Fibroblast of skin of left biceps (primary cell): ENCODE measurements around the gene CDH6.
"Not testable (repeated sequence)": the region's sequence is repeated elsewhere in the genome, so short reads cannot be mapped to it uniquely, and the experiment has no call there.

Experiments
- DNase-seq, 2 experiments: peaks; one replicate each; pipeline ENCODE4 v3.0.0-alpha.2; 2013; ENCODE audit warnings: low read depth in 2 of 2

CDH6 gene

DNA sequence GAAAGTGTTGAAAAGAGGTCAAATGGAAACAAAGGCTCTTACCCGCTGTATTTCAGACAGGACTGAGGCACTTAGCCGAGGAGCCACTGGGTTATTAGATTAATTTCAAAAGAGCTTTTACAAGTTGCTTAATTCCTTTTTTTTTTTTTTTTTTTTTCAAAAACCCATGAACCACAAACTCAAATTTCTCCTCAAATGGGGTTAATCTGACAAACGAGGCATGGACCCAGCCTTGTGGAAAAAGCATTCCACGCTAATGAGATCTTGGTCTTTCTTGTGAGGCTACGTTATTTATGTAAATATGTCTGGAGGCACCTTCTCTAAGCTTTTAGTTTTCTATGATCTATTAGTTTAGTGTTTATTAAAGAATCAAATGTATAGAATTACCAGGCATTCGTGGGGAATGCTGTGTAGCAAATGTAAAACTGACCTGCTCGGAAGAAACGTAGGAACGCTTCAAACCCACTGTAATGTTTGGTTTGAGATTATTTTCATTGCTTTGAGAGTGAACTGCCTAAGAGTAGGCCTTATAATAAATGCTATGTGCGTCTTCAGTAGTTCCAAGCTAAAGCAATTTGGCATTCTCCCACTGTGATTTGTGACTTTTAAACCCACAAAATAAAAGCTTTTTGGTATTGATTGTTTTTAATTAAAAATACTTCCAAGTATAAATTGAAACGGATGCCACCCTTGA is 134.7 kb downstream of the CDH6 start:
- no peak for DNase-seq

DNA sequence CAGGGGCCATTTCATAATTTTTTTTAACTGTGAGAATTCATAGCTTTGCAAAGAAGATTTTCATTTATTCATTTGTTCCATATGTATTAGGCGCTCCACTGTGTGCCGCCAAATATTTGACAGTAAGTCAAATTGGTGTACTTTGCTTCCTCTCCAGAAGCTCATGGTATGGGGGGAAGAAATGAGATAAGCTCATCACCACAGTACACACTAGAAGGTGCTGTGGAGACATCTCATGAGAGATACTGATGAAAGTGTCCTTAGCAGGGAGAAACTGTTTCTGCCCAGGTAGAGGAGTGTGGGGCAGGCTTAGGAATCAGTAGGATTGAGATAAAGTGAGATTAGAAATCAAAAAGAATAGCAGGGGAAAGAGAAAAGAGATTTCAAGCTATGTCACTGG is 136.2 kb downstream of the CDH6 start:
- no peak for DNase-seq

DNA sequence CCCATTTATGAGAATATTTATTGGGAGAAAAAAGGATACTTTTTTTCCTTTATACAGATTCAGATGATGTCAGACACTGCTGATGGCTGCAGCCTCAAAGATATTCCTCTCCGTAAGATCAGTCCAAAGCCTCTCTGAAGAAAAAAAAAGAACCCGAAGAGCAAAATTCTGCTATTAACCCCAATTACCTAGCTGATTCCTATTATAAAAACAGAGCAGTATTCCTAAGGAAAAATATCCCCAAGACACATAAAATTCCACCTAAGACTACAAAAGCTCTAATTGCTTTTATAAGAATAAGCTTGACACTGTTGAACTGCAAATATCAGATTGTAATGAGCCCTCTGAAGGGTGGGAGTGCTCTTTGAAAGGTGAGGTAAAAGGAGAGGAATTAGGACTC is 138.7 kb downstream of the CDH6 start:
- no peak for DNase-seq

DNA sequence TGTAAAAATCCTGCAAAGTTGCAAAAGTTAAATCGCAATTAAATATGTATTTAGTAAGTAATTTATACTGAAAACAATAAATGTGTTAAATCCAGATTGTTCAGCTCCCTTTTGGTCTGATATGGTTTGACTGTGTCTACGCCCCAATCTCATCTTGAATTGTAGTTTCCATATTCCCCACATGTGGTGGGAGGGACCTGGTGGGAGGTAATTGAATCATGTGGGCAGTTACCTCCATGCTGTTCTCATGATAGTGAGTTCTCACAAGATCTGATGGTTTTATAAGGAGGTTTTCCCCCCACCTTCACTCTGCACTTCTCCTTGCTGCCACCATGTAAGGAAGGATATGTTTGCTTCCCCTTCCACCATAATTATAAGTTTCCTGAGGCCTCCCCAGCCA is 140.0 kb downstream of the CDH6 start:
- DNase-seq, result no peak

DNA sequence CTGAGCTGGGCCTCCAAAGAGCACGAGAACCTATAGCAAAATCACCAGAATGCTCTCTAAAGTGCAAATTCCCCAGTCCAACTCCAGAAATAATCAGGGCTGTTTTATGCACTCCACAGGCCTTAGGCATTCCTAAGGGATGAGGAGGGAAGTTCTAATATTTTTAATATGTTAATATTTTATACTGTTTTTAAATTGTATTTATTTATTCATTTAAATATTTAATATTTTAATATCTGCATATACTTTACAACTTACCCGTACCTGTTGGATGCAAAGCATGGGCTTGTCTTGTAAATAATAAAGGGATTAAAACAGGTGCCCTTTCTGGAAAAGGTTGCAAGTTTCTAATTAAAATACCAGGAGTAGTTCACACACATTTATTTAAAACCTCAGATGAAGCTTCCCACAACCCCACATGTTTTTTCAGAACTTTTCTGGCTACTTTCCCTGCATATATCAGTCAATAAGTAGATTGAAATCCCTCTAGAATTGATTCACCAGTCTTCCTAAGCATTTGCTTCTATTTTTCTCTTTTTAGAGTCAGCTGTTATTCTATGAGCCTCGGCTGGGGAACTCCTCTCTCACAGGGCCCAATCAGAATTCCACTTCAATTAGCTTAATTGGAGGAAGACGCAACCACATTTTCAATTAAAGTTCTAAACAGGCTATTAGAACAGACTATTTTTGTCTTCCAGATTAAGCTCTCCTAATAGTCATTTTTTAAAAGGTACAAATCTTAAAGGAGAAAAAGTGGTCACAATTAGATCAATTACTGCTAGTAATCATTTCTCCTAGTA is 140.8 kb downstream of the CDH6 start:
- DNase-seq, result peak; percentile 15 to 31

DNA sequence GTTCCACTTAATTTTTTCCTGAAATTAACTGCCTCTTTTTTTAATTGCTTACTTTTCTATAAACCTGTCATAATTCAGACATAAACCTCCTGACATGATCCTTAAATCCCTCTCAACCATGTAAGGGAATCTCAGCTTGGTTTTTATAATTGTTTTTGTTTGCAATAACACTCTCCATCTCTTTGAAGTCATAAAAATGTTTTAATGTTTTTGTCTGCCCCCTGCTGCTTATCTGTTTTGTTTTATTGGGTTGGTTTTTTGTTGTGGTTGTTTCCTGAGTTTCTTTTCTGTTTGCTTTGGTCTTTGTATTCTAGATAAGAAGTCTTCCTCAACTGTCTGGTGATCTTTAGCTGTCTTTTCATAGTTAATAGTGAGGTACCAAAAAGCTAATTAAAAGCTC is 142.0 kb downstream of the CDH6 start:
- DNase-seq, result no peak

DNA sequence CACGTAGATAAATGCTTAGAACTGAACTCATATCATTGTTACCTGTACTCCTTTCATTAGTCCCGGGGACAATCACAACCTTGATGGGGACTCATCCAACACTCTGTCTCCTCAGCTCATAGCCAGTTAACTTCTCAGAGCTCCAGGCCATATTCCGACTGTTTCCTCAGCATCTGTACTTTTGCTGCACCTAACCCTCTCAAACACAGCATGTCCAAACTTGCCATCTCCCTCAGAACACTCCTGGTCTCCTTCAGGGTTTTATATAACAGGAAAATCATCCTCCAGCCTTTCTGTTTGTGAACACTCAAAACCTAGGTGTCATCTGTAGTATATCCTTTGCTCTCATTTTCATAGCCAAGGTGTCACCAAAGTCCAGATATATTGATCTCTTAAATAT is 150.5 kb downstream of the CDH6 start:
- no peak for DNase-seq

DNA sequence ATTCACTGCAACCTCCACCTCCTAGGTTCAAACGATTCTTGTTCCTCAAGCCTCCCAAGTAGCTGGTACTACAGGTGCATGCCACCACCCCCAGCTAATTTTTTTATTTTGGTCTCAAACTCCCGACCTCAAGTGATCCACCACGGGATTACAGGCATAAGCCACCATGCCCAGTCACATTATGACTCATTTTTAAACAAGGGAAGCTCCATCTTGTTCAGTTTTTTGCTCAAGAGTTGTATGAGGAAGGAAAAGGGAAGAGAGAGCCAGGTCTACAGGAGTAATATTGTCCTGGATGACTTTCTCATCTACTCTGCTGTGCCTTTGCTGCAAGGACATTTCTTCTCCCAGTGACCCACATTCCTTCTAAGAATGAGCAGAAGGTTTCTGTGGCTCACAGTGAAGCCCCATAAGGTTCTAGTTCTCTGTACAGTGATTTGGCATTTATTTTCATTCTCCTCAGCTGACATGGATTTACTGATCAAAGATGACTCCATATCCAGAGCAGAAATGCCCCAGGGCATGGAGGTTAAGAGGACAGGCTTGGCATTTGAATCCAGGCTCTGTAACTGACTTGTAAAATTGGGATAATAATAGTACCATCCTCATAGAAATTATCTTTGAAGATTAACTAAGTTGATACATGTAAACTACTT is 153.5 kb downstream of the CDH6 start:
- DNase-seq, result no peak

DNA sequence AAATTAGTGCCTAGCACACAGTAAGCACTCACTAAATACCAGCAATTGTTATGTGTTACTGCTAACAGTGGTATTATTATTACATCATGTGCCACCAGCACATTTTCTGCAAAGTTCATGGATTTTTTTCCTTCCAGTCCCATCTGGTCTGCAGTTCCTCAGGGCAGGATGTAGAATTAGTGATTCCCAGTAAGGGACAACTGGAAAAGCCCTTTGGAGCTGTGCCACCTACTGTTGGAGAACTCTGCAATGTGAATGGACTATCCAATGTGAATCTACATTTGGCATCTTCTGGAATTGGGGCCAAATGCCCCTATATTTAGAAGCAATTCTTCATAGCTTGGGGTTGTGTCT is 154.0 kb downstream of the CDH6 start:
- DNase-seq, result no peak

DNA sequence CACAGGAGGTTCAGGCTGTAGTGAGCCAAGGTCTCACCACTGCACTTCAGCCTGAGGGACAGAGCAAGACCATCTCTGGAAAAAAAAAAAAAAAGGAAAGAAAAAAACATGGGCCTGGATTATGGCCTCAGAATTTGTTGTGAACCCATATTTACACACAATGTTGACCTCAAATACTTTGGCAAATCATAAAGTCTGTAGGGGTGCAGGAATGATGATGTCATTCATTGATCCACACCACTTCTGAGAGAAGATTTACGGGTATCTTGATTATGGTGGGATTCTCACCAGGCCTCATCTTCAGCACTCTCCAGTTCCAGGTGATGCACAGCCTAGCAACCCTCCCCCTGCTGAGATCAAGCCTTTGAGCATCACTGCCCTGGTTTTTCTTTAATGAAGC is 156.9 kb downstream of the CDH6 start:
- DNase-seq, result no peak

DNA sequence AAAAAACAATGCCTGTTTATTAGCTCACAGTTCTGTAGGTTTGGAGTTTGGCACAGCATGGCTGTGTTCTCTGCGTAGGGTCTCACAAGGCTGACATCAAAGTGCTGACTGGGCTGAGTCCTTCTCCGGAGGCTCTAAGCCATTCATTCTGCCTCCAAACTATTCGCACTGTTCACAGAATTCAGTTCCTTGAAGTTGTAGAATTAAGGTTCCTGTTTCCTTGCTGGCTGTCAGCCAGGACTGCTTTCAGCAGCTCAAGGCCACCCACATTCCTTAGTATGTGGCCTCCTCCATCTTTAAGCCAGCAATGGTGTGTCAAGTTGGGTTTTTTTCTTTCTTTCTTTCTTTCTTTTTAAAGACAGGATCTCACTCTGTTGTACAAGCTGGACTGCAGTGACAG is 161.9 kb downstream of the CDH6 start:
- no peak for DNase-seq

DNA sequence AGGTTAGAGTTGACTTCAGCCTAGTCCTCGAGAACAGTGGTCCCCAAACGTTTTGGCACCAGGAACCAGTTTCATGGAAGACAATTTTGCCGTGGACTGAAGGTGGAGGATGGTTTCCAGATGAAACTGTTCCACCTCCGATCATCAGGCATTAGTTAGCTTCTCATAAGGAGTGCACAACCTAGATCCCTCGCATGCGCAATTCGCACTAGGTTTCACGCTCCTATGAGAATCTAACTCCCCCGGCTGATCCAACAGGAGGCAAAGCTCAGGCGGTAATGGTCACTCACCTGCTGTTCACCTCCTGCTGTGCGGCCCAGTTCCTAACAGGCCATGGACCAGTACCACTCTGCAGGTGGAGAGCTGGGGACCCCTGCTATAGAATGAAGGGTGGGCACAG is 163.6 kb downstream of the CDH6 start:
- DNase-seq, result no peak

DNA sequence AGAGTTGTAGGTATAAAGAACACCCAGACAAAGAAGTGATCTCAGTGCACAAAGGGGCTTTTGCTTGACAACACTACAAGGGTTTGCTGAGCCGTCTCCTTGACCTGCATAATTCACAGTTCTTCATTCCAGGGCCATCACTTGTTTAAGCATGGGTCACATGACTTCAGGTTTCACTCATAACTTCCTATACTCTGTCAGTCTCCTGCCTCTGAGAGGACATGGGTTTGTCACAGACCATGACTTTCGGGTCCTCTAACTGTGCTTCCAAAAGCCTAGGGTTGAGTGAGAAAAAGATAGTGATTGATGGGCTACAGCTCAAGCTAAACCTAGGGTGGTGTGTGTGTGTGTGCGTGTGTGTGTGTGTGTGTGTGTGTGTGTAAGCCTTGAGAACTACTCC is 166.4 kb downstream of the CDH6 start:
- DNase-seq, result no peak

DNA sequence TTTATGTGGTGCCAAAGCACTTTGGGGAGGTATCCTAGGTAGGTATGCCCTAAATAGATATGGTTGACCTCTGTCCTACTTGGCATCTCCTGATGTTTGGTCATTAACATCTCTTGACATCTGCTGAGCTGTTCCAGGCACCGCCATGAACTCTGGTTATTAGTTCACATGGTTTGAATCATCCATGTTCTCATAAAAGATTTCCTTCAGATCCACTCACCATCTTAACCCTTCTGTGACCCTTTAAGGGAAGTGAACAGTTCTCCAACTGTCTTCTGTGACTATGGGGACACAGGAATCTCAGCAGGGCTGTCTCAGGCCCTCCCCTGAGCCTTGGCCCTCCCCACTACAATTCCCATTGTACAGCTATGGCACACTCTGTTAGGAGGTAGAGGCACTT is 167.7 kb downstream of the CDH6 start:
- peak; percentile 34 to 42 for DNase-seq

DNA sequence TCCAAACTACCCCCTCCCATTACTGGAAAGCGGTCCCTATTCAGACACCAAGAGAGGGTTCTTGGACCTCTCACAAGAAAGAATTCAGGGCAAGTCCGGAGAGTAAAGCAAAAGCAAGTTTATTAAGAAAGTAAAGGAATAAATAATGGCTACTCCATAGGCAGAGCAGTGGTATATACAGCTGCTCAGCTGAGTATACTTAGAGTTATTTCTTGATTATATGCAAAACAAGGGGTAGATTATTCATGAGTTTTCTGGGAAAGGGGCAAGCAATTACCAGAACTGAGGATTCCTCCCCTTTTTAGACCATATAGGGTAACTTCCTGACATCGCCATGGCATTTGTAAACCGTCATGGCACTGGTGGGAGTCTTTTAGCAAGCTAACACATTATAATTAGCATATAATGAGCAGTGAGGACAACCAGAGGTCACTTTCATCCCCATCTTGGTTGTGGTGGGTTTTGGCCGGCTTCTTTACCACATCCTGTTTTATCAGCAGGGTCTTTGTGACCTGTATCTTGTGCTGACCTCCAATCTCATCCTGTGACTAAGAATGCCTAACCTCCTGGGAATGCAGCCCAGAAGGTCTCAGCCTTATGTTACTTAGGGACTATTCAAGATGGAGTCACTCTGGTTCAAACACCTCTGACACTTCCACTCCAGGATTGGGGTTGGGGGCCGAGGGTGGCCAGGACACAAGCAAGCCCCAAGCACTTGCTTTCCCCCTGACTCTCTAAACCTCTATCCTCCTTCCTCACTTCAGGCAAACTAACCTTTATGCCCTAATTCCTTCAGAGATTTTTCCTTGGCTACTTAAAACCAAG is 168.4 kb downstream of the CDH6 start:
- not testable (repeated sequence) for DNase-seq

DNA sequence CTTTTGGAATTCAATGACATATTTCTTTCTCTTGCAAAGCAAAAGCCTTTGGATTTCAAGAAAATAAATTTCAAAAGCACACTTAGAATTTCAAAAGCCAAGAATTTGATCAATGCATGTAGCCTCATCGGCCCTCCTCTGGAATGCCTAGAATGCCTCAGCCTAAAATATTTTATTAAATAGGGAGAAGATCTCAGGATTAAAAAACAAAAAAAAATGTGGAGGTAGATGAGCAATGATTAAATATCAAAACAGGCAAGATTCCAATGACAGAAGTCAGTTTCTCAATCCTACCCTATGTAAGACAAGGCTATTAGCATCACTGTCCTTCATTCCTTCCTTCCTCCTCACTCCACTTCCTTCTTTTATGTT is 169.0 kb downstream of the CDH6 start:
- DNase-seq, result peak; percentile 65 to 69

DNA sequence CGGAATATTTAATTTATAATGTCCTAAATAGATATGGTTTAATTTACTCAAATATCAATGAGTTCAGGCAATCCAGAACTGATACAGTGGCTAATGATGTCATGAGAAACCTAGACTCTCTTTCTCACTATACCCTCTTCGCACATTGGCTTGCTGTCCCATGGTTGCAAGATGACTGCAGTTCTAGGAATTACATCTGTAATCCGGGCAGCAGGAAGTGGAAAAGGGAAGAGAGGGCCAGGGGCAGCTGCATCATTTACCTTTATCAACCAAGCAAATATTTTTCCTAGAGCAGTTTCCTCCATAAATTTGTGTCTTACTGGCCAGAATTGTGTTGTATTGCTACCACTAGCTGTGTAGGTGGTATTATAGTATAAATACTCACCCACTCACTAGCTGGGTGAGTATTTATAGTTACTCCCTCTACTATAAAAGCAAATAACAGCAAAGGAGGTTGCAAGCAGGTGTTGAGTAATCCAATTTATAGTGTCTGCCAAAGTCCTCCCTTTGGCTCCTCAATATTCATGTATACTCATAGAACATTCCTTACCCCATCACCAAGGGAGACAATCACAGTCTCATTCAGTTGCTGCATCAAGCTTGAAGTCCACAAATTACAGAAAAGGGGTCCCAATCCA is 169.6 kb downstream of the CDH6 start:
- no peak for DNase-seq

DNA sequence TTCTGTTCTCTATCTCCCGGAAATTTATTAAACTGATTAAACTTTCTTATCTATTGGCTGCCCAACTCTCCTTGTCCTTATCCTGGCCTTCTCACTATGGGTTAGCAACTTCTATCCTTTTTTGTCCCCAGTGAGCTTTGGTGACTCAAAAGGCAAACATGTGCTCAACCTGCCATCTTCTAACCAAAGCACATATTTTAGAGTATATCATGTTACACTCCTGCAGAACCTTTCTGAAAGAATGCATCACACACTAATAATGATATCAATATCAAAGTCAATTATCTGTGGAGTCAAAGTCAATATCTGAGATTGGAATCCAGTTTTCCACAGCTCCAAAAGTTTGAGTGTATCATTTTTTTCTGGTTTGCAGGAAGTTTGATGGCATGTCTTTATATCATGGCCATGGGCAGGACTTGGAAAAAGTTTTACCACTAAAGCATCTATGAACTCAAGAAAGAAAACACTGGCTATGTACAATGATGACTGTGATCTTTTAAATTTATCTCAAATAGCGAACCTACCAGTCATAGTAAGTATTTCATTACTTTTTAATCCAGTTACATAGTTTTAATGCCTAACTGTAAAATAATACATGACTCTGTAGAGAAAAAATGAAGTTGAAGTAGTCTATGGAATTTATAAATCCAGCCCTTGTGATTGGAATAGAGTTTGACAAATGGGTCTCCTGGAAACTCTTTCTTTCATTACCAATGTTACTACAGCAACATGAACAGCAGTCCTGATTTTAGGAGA is 171.6 kb downstream of the CDH6 start:
- peak; percentile 79 to 81 for DNase-seq

DNA sequence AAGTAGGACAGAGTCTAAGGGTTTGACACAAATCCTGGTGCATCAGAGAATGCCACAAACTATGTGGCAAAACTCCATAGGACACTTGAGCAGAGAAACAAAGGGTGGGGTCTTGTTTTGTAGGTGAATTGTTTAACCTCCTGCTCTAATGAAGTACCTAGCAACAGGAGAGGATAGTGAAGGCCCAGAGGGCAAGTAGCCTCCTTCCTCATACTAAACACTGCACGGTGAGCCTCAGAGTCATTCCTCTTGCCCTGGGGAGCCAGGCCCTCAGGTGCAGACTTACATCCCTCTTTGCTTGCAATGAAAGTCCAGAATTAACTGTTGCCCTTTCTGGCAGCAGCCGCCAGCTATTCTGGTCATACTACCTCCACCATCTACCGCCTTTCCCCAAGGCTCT is 172.3 kb downstream of the CDH6 start:
- DNase-seq, result no peak

DNA sequence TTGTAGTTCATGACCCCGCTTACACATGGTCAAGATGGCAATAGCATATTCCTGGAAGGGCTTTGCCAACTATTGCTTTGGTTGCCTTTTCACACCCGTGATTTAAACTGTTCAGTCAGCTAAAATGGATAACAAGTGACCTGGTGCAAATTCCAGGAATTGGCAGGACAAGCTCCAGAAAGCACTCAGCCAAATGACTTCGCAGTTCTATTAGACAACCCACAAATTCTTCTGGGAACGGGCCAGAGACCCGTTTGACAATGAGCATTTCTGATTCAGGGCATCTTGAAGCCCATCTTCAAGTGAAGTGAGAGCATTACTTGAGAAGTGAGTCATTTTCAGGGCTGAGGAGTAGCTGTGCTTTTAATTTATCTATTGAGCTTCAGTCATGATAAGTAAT is 173.5 kb downstream of the CDH6 start:
- peak; percentile 34 to 38 for DNase-seq

DNA sequence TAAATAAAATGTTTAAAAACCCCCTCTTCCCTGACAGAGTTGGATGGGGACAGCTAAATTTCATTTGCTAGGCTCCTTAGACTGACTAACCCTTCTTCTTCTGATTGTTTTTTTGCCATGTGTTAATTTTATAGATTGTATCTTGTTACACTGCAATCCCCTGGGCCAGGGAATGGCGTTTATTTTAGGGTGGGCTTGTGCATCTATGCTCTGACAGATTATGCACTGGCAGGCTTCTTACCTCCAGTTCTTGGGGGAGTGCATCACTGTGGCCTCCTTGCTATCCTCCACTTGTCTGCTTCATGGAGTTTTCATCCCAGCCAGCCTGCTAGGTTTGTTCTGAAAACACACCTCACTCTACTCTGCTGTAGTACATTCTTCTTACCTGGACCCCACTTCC is 178.6 kb downstream of the CDH6 start:
- no peak for DNase-seq
